Dendritic cell treated with granulocyte-macrophage colony-stimulating factor and Interleukin-4, amounts not matched to agents 40 ng/mL and 50 ng/mL, for 4 days (primary cell): ENCODE results near the gene TMPRSS5.

Source experiments
- H3K27ac Mint-ChIP-seq: one replicate; pipeline ENCODE4 v1.8.0; 2022; ENCODE audit warnings: mild to moderate bottlenecking, mixed read lengths
- H3K27me3 Mint-ChIP-seq: one replicate; pipeline ENCODE4 v1.8.0; 2022; ENCODE audit warnings: mild to moderate bottlenecking, mixed read lengths
- H3K36me3 Mint-ChIP-seq: one replicate; pipeline ENCODE4 v1.8.0; 2022; ENCODE audit warnings: low read depth, mixed read lengths
- H3K4me1 Mint-ChIP-seq: one replicate; pipeline ENCODE4 v1.8.0; 2022; ENCODE audit warnings: low read depth, mixed read lengths
- H3K4me3 Mint-ChIP-seq: one replicate; pipeline ENCODE4 v1.8.0; 2022; ENCODE audit warnings: mild to moderate bottlenecking, moderate library complexity, mixed read lengths
- H3K9me3 Mint-ChIP-seq: one replicate; pipeline ENCODE4 v1.8.0; 2022; ENCODE audit warnings: mixed read lengths
- intact Hi-C: fragments of 100-400 bp; cut with micrococcal nuclease; formaldehyde crosslinking; loops from one replicate; pipeline ENCODE4 v1.15.0; 2022

Gene TMPRSS5

GRCh38 chr11:113670149-113670830 is 35.8 kb downstream of the TMPRSS5 start:
- peaks cover 10% of the 10 kb centered on the region for H3K9me3 Mint-ChIP-seq
- no peak overlapping the region for H3K27ac Mint-ChIP-seq
- H3K4me3 Mint-ChIP-seq, result no peak overlapping the region
- no peaks in the 10 kb centered on the region for H3K4me1 Mint-ChIP-seq
- H3K36me3 Mint-ChIP-seq, result no peaks in the 10 kb centered on the region
- intact Hi-C loops, result no loop called here
- H3K27me3 Mint-ChIP-seq, result no peaks in the 10 kb centered on the region

- Mint-ChIP-seq H3K4me1 (no peaks in the 10 kb centered on the region), H3K27me3 (peaks cover 2% of the 10 kb centered on the region), H3K27ac (no peak overlapping the region), H3K9me3 (peaks cover 10% of the 10 kb centered on the region), H3K4me3 (no peak overlapping the region), H3K36me3 (no peaks in the 10 kb centered on the region)
- intact Hi-C loops, result no loop called here
Measured at GRCh38 chr11:113668255-113668654, 37.9 kb downstream of the TMPRSS5 start.

GRCh38 chr11:113667801-113668200 is 38.3 kb downstream of the TMPRSS5 start:
- Mint-ChIP-seq H3K9me3 (peaks cover 10% of the 10 kb centered on the region), H3K27ac (no peak overlapping the region), H3K27me3 (peaks cover 2% of the 10 kb centered on the region), H3K4me1 (no peaks in the 10 kb centered on the region), H3K36me3 (no peaks in the 10 kb centered on the region), H3K4me3 (no peak overlapping the region)
- intact Hi-C loops, result no loop called here

- no peaks in the 10 kb centered on the region for H3K36me3 Mint-ChIP-seq
- H3K4me1 Mint-ChIP-seq, result no peaks in the 10 kb centered on the region
- peaks cover 2% of the 10 kb centered on the region for H3K27me3 Mint-ChIP-seq
- intact Hi-C loops, result no loop called here
- no peak overlapping the region for H3K27ac Mint-ChIP-seq
- no peak overlapping the region for H3K4me3 Mint-ChIP-seq
- H3K9me3 Mint-ChIP-seq, result peaks cover 10% of the 10 kb centered on the region
Measured at GRCh38 chr11:113666584-113666983, 39.5 kb downstream of the TMPRSS5 start.

- H3K27ac Mint-ChIP-seq, result no peak overlapping the region
- intact Hi-C loops, result no loop called here
- no peaks in the 10 kb centered on the region for H3K36me3 Mint-ChIP-seq
- peaks cover 10% of the 10 kb centered on the region for H3K9me3 Mint-ChIP-seq
- H3K27me3 Mint-ChIP-seq, result peaks cover 2% of the 10 kb centered on the region
- no peaks in the 10 kb centered on the region for H3K4me1 Mint-ChIP-seq
- no peak overlapping the region for H3K4me3 Mint-ChIP-seq
Measured at GRCh38 chr11:113664981-113665710, 41.0 kb downstream of the TMPRSS5 start.

GRCh38 chr11:113664069-113664980 is 41.8 kb downstream of the TMPRSS5 start:
- no peak overlapping the region for H3K4me3 Mint-ChIP-seq
- no peaks in the 10 kb centered on the region for H3K4me1 Mint-ChIP-seq
- H3K27me3 Mint-ChIP-seq, result peaks cover 2% of the 10 kb centered on the region
- peaks cover 10% of the 10 kb centered on the region for H3K9me3 Mint-ChIP-seq
- intact Hi-C loops, result no loop called here
- no peaks in the 10 kb centered on the region for H3K36me3 Mint-ChIP-seq
- H3K27ac Mint-ChIP-seq, result no peak overlapping the region

GRCh38 chr11:113663567-113663966 is 42.5 kb downstream of the TMPRSS5 start:
- Mint-ChIP-seq H3K27ac (no peak overlapping the region), H3K4me1 (no peaks in the 10 kb centered on the region), H3K4me3 (no peak overlapping the region), H3K36me3 (no peaks in the 10 kb centered on the region), H3K9me3 (peaks cover 10% of the 10 kb centered on the region), H3K27me3 (peaks cover 2% of the 10 kb centered on the region)
- intact Hi-C loops, result no loop called here

- Mint-ChIP-seq H3K27ac (no peak overlapping the region), H3K4me1 (peaks cover 9% of the 10 kb centered on the region), H3K4me3 (no peak overlapping the region), H3K27me3 (peaks cover 2% of the 10 kb centered on the region), H3K36me3 (no peaks in the 10 kb centered on the region), H3K9me3 (peaks cover 32% of the 10 kb centered on the region)
- intact Hi-C loops, result no loop called here
Measured at GRCh38 chr11:113655771-113656170, 50.3 kb downstream of the TMPRSS5 start.

GRCh38 chr11:113651023-113651422 is 55.1 kb downstream of the TMPRSS5 start:
- Mint-ChIP-seq H3K27me3 (peaks cover 2% of the 10 kb centered on the region), H3K27ac (no peak overlapping the region), H3K36me3 (no peaks in the 10 kb centered on the region), H3K4me1 (peaks cover 23% of the 10 kb centered on the region), H3K9me3 (peaks cover 24% of the 10 kb centered on the region), H3K4me3 (no peak overlapping the region)
- intact Hi-C loops, result no loop called here

GRCh38 chr11:113649311-113649710 is 56.8 kb downstream of the TMPRSS5 start:
- Mint-ChIP-seq H3K36me3 (no peaks in the 10 kb centered on the region), H3K4me1 (peaks cover 23% of the 10 kb centered on the region), H3K4me3 (no peak overlapping the region), H3K27ac (no peak overlapping the region), H3K27me3 (peaks cover 2% of the 10 kb centered on the region), H3K9me3 (peaks cover 24% of the 10 kb centered on the region)
- intact Hi-C loops, result no loop called here

- H3K27me3 Mint-ChIP-seq, result peaks cover 3% of the 10 kb centered on the region
- intact Hi-C loops, result no loop called here
Measured at GRCh38 chr11:113647856-113648255, 58.3 kb downstream of the TMPRSS5 start.

GRCh38 chr11:113647108-113647507 is 59.0 kb downstream of the TMPRSS5 start:
- peaks cover 23% of the 10 kb centered on the region for H3K4me1 Mint-ChIP-seq
- H3K36me3 Mint-ChIP-seq, result no peaks in the 10 kb centered on the region
- intact Hi-C loops, result no loop called here
- peaks cover 12% of the 10 kb centered on the region for H3K9me3 Mint-ChIP-seq
- no peak overlapping the region for H3K4me3 Mint-ChIP-seq
- H3K27ac Mint-ChIP-seq, result no peak overlapping the region
- H3K27me3 Mint-ChIP-seq, result peaks cover 4% of the 10 kb centered on the region

More at GRCh38 chr11:113647856-113648255, 58.3 kb downstream of the TMPRSS5 start:
- peaks cover 23% of the 10 kb centered on the region for H3K4me1 Mint-ChIP-seq
- no peaks in the 10 kb centered on the region for H3K36me3 Mint-ChIP-seq
- no peak overlapping the region for H3K4me3 Mint-ChIP-seq
- H3K27ac Mint-ChIP-seq, result no peak overlapping the region
- H3K9me3 Mint-ChIP-seq, result peaks cover 19% of the 10 kb centered on the region

- peaks cover 4% of the 10 kb centered on the region for H3K27me3 Mint-ChIP-seq
- no peak overlapping the region for H3K27ac Mint-ChIP-seq
- H3K9me3 Mint-ChIP-seq, result no peaks in the 10 kb centered on the region
- no peak overlapping the region for H3K4me3 Mint-ChIP-seq
- intact Hi-C loops, result no loop called here
- no peaks in the 10 kb centered on the region for H3K36me3 Mint-ChIP-seq
- peaks cover 14% of the 10 kb centered on the region for H3K4me1 Mint-ChIP-seq
Measured at GRCh38 chr11:113645593-113646349, 60.3 kb downstream of the TMPRSS5 start.
